HepG2 (cell line): ENCODE results near the gene MFSD12. TPM values are rescaled to one million over a fixed set of nuclear protein-coding genes. Genes with fewer than 3 reads are reported as not detected.
A peak's percentile ranks its signal among the peaks of the same experiment; 100 is the strongest.

ENCODE experiments used
- FOSL2 ChIP-seq: sonication (generic); formaldehyde crosslinking; IDR thresholded peaks from 2 replicates; pipeline ENCODE4 v1.4.0; 2020; ENCODE audit warnings: missing genetic modification reagents
- MAZ ChIP-seq, 2 experiments: sonication (generic) in 1 of 2; formaldehyde crosslinking in 1 of 2; IDR thresholded peaks; 2 replicates each; pipeline versions ENCODE4 v1.5.0 to v1.6.1; 2012 to 2020; ENCODE audit warnings: low read depth in 2 of 2, mild to moderate bottlenecking in 2 of 2, borderline replicate concordance in 1 of 2, improper control_type of control experiment in 1 of 2, low read length in 1 of 2, missing genetic modification reagents in 1 of 2, moderate library complexity in 1 of 2
- MXD4 ChIP-seq: IDR thresholded peaks from 2 replicates; pipeline ENCODE4 v1.6.1; 2016; ENCODE audit warnings: mild to moderate bottlenecking, missing biosample characterization, missing genetic modification reagents
- NAIF1 ChIP-seq: sonication (generic); formaldehyde crosslinking; IDR thresholded peaks from 2 replicates; pipeline ENCODE4 v1.5.0; 2020; ENCODE audit warnings: mild to moderate bottlenecking, missing genetic modification reagents, borderline replicate concordance
- RBM22 ChIP-seq: fragments of 200-400 bp; formaldehyde crosslinking; optimal IDR thresholded peaks from 2 replicates; pipeline ENCODE3; 2017; ENCODE audit warnings: mild to moderate bottlenecking, low read length, moderate library complexity
- RERE ChIP-seq: IDR thresholded peaks from 2 replicates; pipeline ENCODE4 v1.6.1; 2016; ENCODE audit warnings: low read depth, missing genetic modification reagents, missing compliant biosample characterization
- STAT6 ChIP-seq: sonication (generic); formaldehyde crosslinking; IDR thresholded peaks from 2 replicates; pipeline ENCODE4 v1.4.0; 2020; ENCODE audit warnings: missing genetic modification reagents, mild to moderate bottlenecking, borderline replicate concordance
- ZC3H4 ChIP-seq: sonication (generic); formaldehyde crosslinking; IDR thresholded peaks from 2 replicates; pipeline ENCODE4 v1.4.0; 2020; ENCODE audit warnings: missing genetic modification reagents, borderline replicate concordance
- ZNF350 ChIP-seq: sonication (generic); formaldehyde crosslinking; IDR thresholded peaks from 2 replicates; pipeline ENCODE4 v1.4.0; 2020; ENCODE audit warnings: mild to moderate bottlenecking, low read depth, missing genetic modification reagents, borderline replicate concordance
- ZNF441 ChIP-seq: sonication (generic); formaldehyde crosslinking; IDR thresholded peaks from 2 replicates; pipeline ENCODE4 v1.7.0; 2021; ENCODE audit warnings: missing genetic modification reagents, borderline replicate concordance
- polyA plus RNA-seq, 8 experiments: library from polyadenylated mRNA; depleted of rRNA in 3 of 8; stranded (reverse) in 7 of 8; unstranded in 1 of 8; fragments of >200 nt; fragmentation: Illumina TruSeq in 4 of 8; extraction: Trizol in 4 of 8; gene quantifications; 2 replicates each; pipeline versions ENCODE4 v1.2.1 to v1.2.3, GENCODE V29; 2011 to 2016; ENCODE audit warnings: low read depth in 4 of 8, missing spikeins in 1 of 8, mixed read lengths in 1 of 8; ENCODE audit not compliant: insufficient read depth in 1 of 8
- total RNA-seq, 5 experiments: library from RNA; depleted of rRNA; stranded (reverse); fragments of >200 nt; fragmentation: Illumina TruSeq; extraction: Trizol; gene quantifications; 2 replicates each; pipeline ENCODE4 v1.2.3, GENCODE V29; 2016; ENCODE audit warnings: low read depth in 1 of 5
- TF ChIP-seq, protein P1 (sequence below): sonication (generic); formaldehyde crosslinking; IDR thresholded peaks from 2 replicates; pipeline ENCODE4 v1.5.1; 2020; ENCODE audit warnings: mild to moderate bottlenecking, moderate library complexity, missing genetic modification reagents

MFSD12 gene
- total and polyA plus RNA-seq, 2 of the 13 experiments (the other 11 are each of a cell fraction or from before 2014, with no cell fraction given): 27.2 to 29.1 TPM

DNA sequence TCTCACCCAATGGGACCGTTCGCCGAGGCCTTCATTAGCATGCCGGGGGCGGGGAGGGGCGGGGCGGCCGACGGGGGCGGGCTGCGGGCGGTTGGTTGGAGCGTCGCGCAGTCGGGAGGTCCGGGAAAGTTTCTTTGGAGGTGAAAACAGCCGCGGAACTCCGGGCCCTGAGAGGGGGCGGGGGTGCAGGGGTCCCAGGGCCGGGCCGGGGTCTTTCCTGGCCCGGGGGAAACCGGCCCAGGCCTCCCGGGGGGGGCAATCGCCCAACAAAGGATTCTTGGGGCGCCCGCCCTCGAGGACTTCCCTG, 15.4 kb upstream of the MFSD12 start, which contains the start of gene HMG20B (continued):
- TF ChIP-seq, protein P1, sequence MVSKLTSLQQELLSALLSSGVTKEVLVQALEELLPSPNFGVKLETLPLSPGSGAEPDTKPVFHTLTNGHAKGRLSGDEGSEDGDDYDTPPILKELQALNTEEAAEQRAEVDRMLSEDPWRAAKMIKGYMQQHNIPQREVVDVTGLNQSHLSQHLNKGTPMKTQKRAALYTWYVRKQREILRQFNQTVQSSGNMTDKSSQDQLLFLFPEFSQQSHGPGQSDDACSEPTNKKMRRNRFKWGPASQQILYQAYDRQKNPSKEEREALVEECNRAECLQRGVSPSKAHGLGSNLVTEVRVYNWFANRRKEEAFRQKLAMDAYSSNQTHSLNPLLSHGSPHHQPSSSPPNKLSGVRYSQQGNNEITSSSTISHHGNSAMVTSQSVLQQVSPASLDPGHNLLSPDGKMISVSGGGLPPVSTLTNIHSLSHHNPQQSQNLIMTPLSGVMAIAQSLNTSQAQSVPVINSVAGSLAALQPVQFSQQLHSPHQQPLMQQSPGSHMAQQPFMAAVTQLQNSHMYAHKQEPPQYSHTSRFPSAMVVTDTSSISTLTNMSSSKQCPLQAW (CRISPR knock-in tag): no peak
- TF ChIP-seq FOSL2 (CRISPR knock-in tag) (no peak), ZNF441 (CRISPR knock-in tag) (peak; percentile 94; the same call in 1 of the 2 replicates), ZC3H4 (CRISPR knock-in tag) (no peak), STAT6 (CRISPR knock-in tag) (no peak), NAIF1 (CRISPR knock-in tag) (no peak), MAZ (IDR thresholded peaks at IDR 0.05; ENCODE audit: borderline replicate concordance, low read depth, low read length) (no peak), MAZ (CRISPR knock-in tag; IDR thresholded peaks at IDR 0.05; ENCODE audit: low read depth) (0 out of 2 replicates have a peak, but pooled peaks have one; percentile 13), RBM22 (no peak), ZNF350 (CRISPR knock-in tag) (no peak), RERE (CRISPR knock-in tag) (no peak), MXD4 (CRISPR knock-in tag) (0 out of 2 replicates have a peak, but pooled peaks have one; percentile 12)
